Large intestine (tissue), 3 donors: Measurements from ENCODE around the gene CLCN6. TPM values are rescaled to one million over a fixed set of nuclear protein-coding genes. Genes with fewer than 3 reads are reported as not detected.

Experiments used
- DNase-seq, 2 donors: peaks; one replicate each; pipeline versions ENCODE4 v3.0.0 to v3.0.0-alpha.2; 2013
- H3K27ac ChIP-seq: one replicate; pipeline ENCODE4 v1.5.1; 2013; ENCODE audit warnings: low read length
- H3K27me3 ChIP-seq: 2 replicates; pipeline ENCODE4 v1.6.1; 2013; ENCODE audit warnings: low read length; ENCODE audit not compliant: control insufficient read depth, insufficient read depth
- H3K36me3 ChIP-seq: 2 replicates; pipeline ENCODE4 v1.6.1; 2013; ENCODE audit warnings: low read length; ENCODE audit not compliant: control insufficient read depth, insufficient read depth
- H3K4me1 ChIP-seq: one replicate; pipeline ENCODE4 v1.6.1; 2013; ENCODE audit warnings: low read length; ENCODE audit not compliant: control insufficient read depth, insufficient read depth
- H3K4me3 ChIP-seq: one replicate; pipeline ENCODE4 v1.5.1; 2013; ENCODE audit warnings: low read length
- H3K9me3 ChIP-seq: one replicate; pipeline ENCODE4 v1.6.1; 2013; ENCODE audit warnings: mild to moderate bottlenecking, low read depth, low read length, moderate library complexity; ENCODE audit not compliant: control insufficient read depth
- WGBS: methylation state at CpG from one replicate; pipeline ENCODE4 v1.1.5; 2013; ENCODE audit warnings: low lambda C conversion rate; ENCODE audit not compliant: insufficient coverage; 5-methylcytosine and 5-hydroxymethylcytosine counted together
- polyA plus RNA-seq: library from polyadenylated mRNA; unstranded; fragments of 120-200 nt; gene quantifications from one replicate; pipeline ENCODE4 v1.2.1, GENCODE V29; 2013

Gene CLCN6
- polyA plus RNA-seq, 1 donor = 22.4 TPM

DNA sequence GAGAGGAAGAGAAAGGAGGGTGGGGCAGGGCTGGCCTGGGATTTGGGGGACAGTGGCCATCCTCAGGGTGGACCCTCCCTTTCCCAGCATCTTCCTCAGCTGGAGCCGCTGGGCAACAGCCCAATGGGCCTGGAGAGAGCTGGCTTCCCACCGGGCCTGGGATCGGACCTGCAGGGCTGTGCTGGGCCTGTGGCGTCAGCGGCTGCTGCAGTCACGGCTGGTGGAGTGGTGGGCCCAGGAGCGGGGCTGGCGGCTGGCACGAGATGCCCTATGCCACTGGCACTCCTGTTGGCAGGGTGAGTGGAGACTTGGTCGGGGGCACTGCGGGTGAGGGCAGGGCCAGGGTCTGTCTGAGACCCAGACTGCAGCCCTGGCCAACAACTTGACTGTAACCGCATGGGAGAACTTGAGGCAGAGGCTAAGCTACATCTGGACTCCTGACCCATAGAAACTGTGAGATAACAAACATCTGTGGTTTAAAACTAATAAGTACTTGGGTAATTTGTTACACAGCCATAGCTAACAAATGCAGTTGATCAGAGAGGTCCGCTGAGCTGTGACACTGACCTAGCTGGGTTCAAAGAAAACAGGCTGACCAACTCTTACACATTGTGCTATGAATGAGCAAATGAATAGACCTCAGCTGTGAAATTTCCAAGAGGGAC is 26.1 kb upstream of the CLCN6 start:
- Histone ChIP-seq H3K4me3 (no peak overlapping the region), H3K9me3 (peaks cover 3% of the 10 kb centered on the region), H3K27me3 (no peaks in the 10 kb centered on the region), H3K27ac (no peak overlapping the region), H3K36me3 (no peaks in the 10 kb centered on the region), H3K4me1 (peaks cover 7% of the 10 kb centered on the region)
- no CpG with 5 or more reads among the region's 13 CpGs for WGBS
- DNase-seq = no peak

GRCh38 chr1:11780380-11781147 is 25.4 kb upstream of the CLCN6 start:
- no CpG with 5 or more reads among the region's 10 CpGs for WGBS
- H3K4me3 ChIP-seq = no peak overlapping the region
- H3K36me3 ChIP-seq = no peaks in the 10 kb centered on the region
- peaks cover 13% of the 10 kb centered on the region for H3K4me1 ChIP-seq
- H3K27me3 ChIP-seq = no peaks in the 10 kb centered on the region
- peaks cover 3% of the 10 kb centered on the region for H3K9me3 ChIP-seq
- H3K27ac ChIP-seq = no peak overlapping the region
- DNase-seq = no peak

GRCh38 chr1:11781297-11781696 is 24.7 kb upstream of the CLCN6 start:
- no peak for DNase-seq
- no CpG with 5 or more reads among the region's 12 CpGs for WGBS
- H3K36me3 ChIP-seq = no peaks in the 10 kb centered on the region

GRCh38 chr1:11782127-11782708 is 23.8 kb upstream of the CLCN6 start:
- Histone ChIP-seq H3K27me3 (no peaks in the 10 kb centered on the region), H3K36me3 (no peaks in the 10 kb centered on the region), H3K9me3 (peaks cover 3% of the 10 kb centered on the region), H3K4me3 (no peak overlapping the region), H3K27ac (no peak overlapping the region), H3K4me1 (peaks cover 21% of the 10 kb centered on the region)
- no peak for DNase-seq
- no CpG with 5 or more reads among the region's 6 CpGs for WGBS

More at GRCh38 chr1:11781297-11781696, 24.7 kb upstream of the CLCN6 start:
- H3K27ac ChIP-seq = no peak overlapping the region
- peaks cover 3% of the 10 kb centered on the region for H3K9me3 ChIP-seq
- peaks cover 13% of the 10 kb centered on the region for H3K4me1 ChIP-seq
- H3K27me3 ChIP-seq = no peaks in the 10 kb centered on the region
- H3K4me3 ChIP-seq = no peak overlapping the region

GRCh38 chr1:11783556-11783955 is 22.4 kb upstream of the CLCN6 start:
- Histone ChIP-seq H3K36me3 (no peaks in the 10 kb centered on the region), H3K27ac (no peak overlapping the region), H3K4me3 (no peak overlapping the region), H3K9me3 (peaks cover 3% of the 10 kb centered on the region), H3K27me3 (no peaks in the 10 kb centered on the region), H3K4me1 (peaks cover 24% of the 10 kb centered on the region)
- no peak for DNase-seq
- no CpG with 5 or more reads among the region's 6 CpGs for WGBS

DNA sequence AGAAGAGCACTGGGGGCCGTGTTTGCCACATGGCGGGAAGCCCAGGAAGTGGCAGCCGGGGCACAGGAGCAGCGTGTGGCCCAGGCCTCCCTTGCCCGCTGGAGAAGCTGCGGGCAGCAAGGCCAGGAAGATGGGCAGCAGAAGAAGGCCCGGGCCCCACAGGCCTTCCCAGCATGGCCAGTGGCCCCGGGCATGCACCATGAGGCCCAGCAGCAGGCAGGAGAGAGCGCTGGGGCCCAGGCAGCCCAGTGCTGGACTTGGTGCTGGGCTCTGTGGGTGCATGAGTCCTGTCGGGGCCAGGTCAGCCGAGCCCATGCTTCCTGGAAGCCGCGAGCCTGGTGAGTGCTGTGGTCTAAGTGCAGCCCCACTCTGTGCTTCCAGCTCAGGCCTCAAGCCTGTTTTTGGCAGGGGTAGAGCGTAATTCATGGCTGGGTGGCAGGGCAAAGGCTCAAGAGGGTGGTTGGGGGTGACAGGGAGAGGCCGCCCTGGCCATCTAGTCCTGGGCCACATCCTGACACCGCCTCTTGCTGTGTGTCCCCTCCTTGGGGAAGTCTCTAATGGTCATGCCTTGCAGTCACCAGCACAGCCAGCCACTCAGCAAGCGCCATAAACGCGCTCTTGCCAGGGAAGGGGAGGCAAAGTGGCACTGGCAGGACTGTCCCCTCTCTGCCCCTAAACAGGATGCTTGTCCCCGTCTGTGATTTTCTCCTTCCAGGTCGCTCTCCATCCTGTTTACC is 21.6 kb upstream of the CLCN6 start:
- Histone ChIP-seq H3K27me3 (no peaks in the 10 kb centered on the region), H3K27ac (no peak overlapping the region), H3K9me3 (peaks cover 3% of the 10 kb centered on the region), H3K36me3 (peaks cover 3% of the 10 kb centered on the region), H3K4me3 (no peak overlapping the region), H3K4me1 (peaks cover 24% of the 10 kb centered on the region)
- no peak for DNase-seq
- no CpG with 5 or more reads among the region's 21 CpGs for WGBS

DNA sequence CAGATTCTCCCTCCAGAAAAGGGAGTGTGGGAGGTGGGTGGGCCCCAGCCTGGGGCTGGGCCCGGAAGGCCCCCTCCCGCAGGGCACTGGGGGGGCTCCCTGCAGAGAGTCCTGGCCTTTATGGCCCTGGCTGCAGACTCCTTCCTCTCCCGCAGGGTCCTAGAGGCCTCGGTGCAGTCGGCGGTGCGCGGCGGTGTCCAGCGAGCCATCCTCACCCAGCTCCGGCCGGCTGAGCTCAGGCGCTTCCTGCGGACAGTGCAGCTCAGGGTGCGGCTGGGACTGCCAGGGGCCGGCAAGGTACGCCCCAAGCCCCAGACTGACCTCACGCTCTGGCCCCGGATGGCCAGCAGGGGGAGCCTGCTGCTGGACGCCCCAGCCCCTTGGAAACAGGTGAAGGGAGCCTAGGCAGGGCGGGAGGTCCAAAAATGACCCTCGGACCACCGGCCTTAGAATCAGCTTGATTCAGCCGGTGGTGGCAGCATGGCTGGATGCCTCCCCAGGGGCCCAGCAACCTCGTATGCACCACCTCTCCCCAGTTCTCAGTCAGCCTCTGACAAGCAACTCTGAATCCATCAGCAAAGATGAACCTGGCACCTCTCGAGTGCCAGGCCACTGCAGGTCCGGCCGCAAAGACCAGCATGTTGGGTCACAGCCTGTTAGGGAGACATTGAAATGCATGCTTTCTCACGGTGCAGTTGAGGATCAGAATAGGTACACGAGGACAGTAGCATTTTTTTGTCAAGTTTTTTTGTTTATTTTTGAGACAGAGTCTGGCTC is 20.8 kb upstream of the CLCN6 start:
- Histone ChIP-seq H3K9me3 (no peaks in the 10 kb centered on the region), H3K27me3 (no peaks in the 10 kb centered on the region), H3K4me3 (peak overlapping the region; percentile 10), H3K4me1 (peaks cover 24% of the 10 kb centered on the region), H3K27ac (no peak overlapping the region), H3K36me3 (peaks cover 11% of the 10 kb centered on the region)
- DNase-seq = peak; percentile 51 to 55
- no CpG with 5 or more reads among the region's 30 CpGs for WGBS

DNA sequence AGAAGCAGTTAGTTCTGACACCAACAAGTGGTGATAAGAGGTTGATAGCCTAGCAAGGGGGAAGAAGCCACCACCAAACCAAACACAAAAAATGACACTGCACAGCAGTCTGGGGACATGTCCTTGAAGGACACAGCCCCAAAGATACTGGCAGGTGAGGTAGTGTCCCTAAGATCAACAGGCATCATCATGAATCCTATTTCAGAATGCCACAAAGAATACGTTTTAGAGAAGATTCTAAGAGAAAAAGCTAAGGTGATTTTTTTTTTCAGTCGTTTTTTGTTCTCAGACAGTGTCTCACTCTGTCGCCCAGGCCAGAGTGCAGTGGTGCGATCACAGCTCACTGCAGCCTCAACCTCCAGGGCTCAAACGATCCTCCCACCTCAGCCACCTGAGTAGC is 19.8 kb upstream of the CLCN6 start:
- Histone ChIP-seq H3K27ac (no peak overlapping the region), H3K27me3 (no peaks in the 10 kb centered on the region), H3K4me3 (no peak overlapping the region), H3K9me3 (no peaks in the 10 kb centered on the region), H3K36me3 (peaks cover 19% of the 10 kb centered on the region), H3K4me1 (peaks cover 28% of the 10 kb centered on the region)
- no CpG with 5 or more reads among the region's 5 CpGs for WGBS
- DNase-seq = no peak

DNA sequence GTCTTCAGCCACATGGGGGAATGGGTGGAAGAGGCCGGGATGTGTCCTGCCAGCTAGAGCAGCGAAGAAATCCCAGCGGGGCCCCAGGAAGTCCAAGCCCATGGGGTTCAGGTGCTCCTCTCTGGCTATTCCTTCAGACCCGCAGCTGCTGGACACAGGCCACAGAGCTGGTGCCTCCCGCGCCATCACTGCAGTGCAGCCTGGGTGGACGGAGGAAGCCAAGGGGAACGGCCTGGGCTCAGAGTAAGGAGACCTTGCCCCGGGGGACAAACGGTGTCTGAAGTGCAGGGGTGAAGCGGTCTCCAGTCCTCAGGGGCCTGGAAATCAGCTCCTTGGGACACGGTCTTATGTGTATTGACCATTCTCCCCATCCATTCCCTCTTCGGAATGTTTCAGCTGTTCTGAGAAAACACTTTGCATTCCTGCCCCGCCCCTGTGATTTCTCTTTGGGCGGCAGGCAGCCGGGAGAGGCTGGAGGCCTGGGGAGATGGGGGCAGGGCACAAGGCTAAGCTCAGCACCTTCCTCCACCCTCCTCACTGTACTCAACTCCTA is 18.7 kb upstream of the CLCN6 start:
- no peaks in the 10 kb centered on the region for H3K27me3 ChIP-seq
- no peak overlapping the region for H3K27ac ChIP-seq
- WGBS = no CpG with 5 or more reads among the region's 16 CpGs
- H3K36me3 ChIP-seq = peaks cover 27% of the 10 kb centered on the region
- no peaks in the 10 kb centered on the region for H3K9me3 ChIP-seq
- no peak overlapping the region for H3K4me3 ChIP-seq
- DNase-seq = peak in 1 of 2 donors; percentile 39
- peaks cover 35% of the 10 kb centered on the region for H3K4me1 ChIP-seq
